Skeletal muscle tissue (tissue), 4 donors: ENCODE data around the gene KCND2. TPM values are rescaled to one million over a fixed set of nuclear protein-coding genes. Genes with fewer than 3 reads are reported as not detected.
"Not testable (repeated sequence)": the region's sequence is repeated elsewhere in the genome, so short reads cannot be mapped to it uniquely, and the experiment has no call there.

Source experiments
- H3K27ac ChIP-seq: one replicate; pipeline ENCODE4 v1.7.0; 2013; ENCODE audit warnings: mild to moderate bottlenecking, low read depth, low read length, inconsistent platforms
- H3K27me3 ChIP-seq, 3 donors: one replicate each; pipeline ENCODE4 v1.7.0; 2013; ENCODE audit warnings: low read length in 3 of 3; ENCODE audit not compliant: control insufficient read depth in 3 of 3, insufficient read depth in 3 of 3
- H3K36me3 ChIP-seq, 3 donors: one replicate each; pipeline ENCODE4 v1.7.0; 2013; ENCODE audit warnings: low read length in 3 of 3; ENCODE audit not compliant: control insufficient read depth in 3 of 3, insufficient read depth in 3 of 3
- H3K4me1 ChIP-seq, 3 donors: one replicate each; pipeline ENCODE4 v1.7.0; 2013; ENCODE audit warnings: low read length in 3 of 3, mild to moderate bottlenecking in 3 of 3; ENCODE audit not compliant: control insufficient read depth in 3 of 3, insufficient read depth in 3 of 3
- H3K4me3 ChIP-seq, 3 donors: one replicate each; pipeline ENCODE4 v1.7.0; 2013; ENCODE audit warnings: low read length in 3 of 3
- H3K9ac ChIP-seq, 3 donors: one replicate each; pipeline ENCODE4 v1.7.0; 2013; ENCODE audit warnings: low read length in 3 of 3, mild to moderate bottlenecking in 3 of 3, moderate library complexity in 2 of 3, low read depth in 1 of 3
- H3K9me3 ChIP-seq, 3 donors: one replicate each; pipeline ENCODE4 v1.7.0; 2013; ENCODE audit warnings: low read length in 3 of 3; ENCODE audit not compliant: control insufficient read depth in 3 of 3
- total RNA-seq: library from RNA; depleted of rRNA; stranded (reverse); fragments of >200 nt; gene quantifications from one replicate; pipeline ENCODE4 v1.2.3, GENCODE V29; 2014
- donor health status: Osteomylitis.

The KCND2 gene
- total RNA-seq, 1 donor from 2014 or later: 2.6 TPM

DNA sequence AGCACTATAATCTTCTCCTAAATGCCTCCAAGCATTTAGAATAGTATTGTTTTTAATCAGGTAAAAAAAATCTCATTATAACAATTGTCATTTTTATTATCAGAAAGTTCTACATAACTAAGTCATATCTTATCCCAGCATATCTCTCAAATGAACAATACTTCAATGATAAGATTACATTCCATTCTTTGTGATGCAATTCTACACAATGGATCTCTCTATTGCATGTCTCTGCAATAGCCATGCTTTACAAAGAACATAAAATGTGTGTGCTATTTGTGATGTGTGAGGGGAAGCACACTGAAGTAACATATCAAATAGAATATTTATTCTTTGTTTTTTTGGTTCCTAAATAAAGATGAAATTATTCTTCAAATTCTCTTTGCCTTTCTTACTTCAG, 389.3 kb downstream of the KCND2 start:
- Histone ChIP-seq H3K4me1 (no peaks in the 10 kb centered on the region), H3K9ac (no peak overlapping the region), H3K4me3 (no peak overlapping the region), H3K36me3 (no peaks in the 10 kb centered on the region), H3K27me3 (no peaks in the 10 kb centered on the region), H3K9me3 (no peaks in the 10 kb centered on the region), H3K27ac (no peak overlapping the region)

- H3K9me3 ChIP-seq: no peaks in the 10 kb centered on the region
- no peak overlapping the region for H3K27ac ChIP-seq
- no peaks in the 10 kb centered on the region for H3K36me3 ChIP-seq
- no peaks in the 10 kb centered on the region for H3K27me3 ChIP-seq
- no peak overlapping the region for H3K4me3 ChIP-seq
- H3K9ac ChIP-seq: no peak overlapping the region
- no peaks in the 10 kb centered on the region for H3K4me1 ChIP-seq
Measured at GRCh38 chr7:120665068-120665467, 392.1 kb downstream of the KCND2 start.

GRCh38 chr7:120675076-120675475, 402.1 kb downstream of the KCND2 start:
- no peak overlapping the region for H3K27ac ChIP-seq
- no peak overlapping the region for H3K9ac ChIP-seq
- H3K9me3 ChIP-seq: no peaks in the 10 kb centered on the region
- H3K4me1 ChIP-seq: no peaks in the 10 kb centered on the region
- no peaks in the 10 kb centered on the region for H3K36me3 ChIP-seq
- H3K27me3 ChIP-seq: no peaks in the 10 kb centered on the region
- H3K4me3 ChIP-seq: no peak overlapping the region

DNA sequence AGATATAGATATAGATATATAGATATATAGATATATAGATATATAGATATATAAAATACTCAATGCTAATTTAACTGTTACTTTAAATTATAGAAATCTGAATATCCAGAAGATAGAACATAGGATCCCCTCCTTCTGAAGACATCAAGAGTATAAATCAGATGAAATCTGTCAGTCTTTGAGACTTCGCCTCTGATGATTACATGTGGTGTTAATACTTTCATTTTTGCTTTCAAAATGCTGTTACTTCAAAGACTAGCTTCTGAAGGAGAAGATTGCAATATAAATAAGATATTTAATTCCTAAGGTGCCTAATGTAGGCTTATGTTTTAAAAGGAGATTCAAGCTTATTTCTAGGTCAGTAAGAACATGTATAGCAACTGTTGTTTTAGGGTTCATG, 404.6 kb downstream of the KCND2 start:
- H3K4me3 ChIP-seq: no peak overlapping the region
- no peaks in the 10 kb centered on the region for H3K4me1 ChIP-seq
- no peak overlapping the region for H3K27ac ChIP-seq
- no peaks in the 10 kb centered on the region for H3K9me3 ChIP-seq
- H3K36me3 ChIP-seq: no peaks in the 10 kb centered on the region
- H3K9ac ChIP-seq: no peak overlapping the region
- no peaks in the 10 kb centered on the region for H3K27me3 ChIP-seq

DNA sequence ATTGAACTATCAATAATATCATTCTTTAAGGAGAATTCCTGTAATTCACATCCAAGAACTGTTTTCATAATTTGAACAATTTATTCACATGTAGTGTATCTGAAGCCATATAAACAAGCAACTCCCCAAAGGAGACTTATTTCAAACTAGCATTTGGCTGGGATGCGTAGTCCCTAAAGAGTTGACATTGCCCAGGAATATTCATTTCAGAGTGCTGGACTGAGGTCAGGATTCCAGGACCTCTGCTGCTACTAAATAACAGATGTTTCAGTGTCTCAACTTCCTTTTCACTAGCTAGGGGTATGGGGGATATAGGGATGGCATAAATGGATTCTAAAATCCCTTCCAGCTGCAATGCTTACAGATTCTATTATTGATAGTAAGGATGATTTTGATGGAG, 408.0 kb downstream of the KCND2 start:
- H3K9ac ChIP-seq: no peak overlapping the region
- no peaks in the 10 kb centered on the region for H3K36me3 ChIP-seq
- no peaks in the 10 kb centered on the region for H3K4me1 ChIP-seq
- H3K27me3 ChIP-seq: no peaks in the 10 kb centered on the region
- no peak overlapping the region for H3K4me3 ChIP-seq
- no peaks in the 10 kb centered on the region for H3K9me3 ChIP-seq
- H3K27ac ChIP-seq: no peak overlapping the region

GRCh38 chr7:120684463-120684862, 411.5 kb downstream of the KCND2 start:
- no peaks in the 10 kb centered on the region for H3K27me3 ChIP-seq
- H3K4me1 ChIP-seq: no peaks in the 10 kb centered on the region
- H3K27ac ChIP-seq: no peak overlapping the region
- H3K4me3 ChIP-seq: no peak overlapping the region
- no peaks in the 10 kb centered on the region for H3K36me3 ChIP-seq
- H3K9ac ChIP-seq: no peak overlapping the region
- H3K9me3 ChIP-seq: no peaks in the 10 kb centered on the region

DNA sequence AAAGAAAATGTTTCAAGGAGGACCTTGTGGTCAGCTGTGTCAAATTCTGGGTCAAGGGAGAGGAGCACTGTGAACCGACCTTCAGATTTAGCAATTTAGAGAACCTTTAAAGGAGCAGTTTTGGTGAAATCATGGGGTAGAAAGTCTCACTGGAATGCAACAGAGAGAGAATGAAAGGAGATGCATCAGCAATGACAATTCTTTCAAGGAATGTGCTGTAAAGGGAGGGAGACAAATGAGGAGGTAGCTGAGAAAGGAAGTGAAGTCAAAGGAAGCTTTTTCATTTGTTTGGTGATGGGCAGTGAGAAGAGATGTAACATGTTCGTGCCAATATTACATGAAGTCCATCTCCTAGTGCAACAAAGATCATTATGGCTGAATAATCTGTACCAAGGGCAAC, 418.9 kb downstream of the KCND2 start:
- no peaks in the 10 kb centered on the region for H3K9me3 ChIP-seq
- H3K4me1 ChIP-seq: no peaks in the 10 kb centered on the region
- no peak overlapping the region for H3K4me3 ChIP-seq
- H3K9ac ChIP-seq: no peak overlapping the region
- no peaks in the 10 kb centered on the region for H3K27me3 ChIP-seq
- no peak overlapping the region for H3K27ac ChIP-seq
- no peaks in the 10 kb centered on the region for H3K36me3 ChIP-seq

- H3K27me3 ChIP-seq: no peaks in the 10 kb centered on the region
- H3K36me3 ChIP-seq: no peaks in the 10 kb centered on the region
- no peak overlapping the region for H3K9ac ChIP-seq
- no peak overlapping the region for H3K4me3 ChIP-seq
- H3K27ac ChIP-seq: no peak overlapping the region
- H3K9me3 ChIP-seq: no peaks in the 10 kb centered on the region
- H3K4me1 ChIP-seq: no peaks in the 10 kb centered on the region
Measured at GRCh38 chr7:120695848-120696247, 422.9 kb downstream of the KCND2 start.

DNA sequence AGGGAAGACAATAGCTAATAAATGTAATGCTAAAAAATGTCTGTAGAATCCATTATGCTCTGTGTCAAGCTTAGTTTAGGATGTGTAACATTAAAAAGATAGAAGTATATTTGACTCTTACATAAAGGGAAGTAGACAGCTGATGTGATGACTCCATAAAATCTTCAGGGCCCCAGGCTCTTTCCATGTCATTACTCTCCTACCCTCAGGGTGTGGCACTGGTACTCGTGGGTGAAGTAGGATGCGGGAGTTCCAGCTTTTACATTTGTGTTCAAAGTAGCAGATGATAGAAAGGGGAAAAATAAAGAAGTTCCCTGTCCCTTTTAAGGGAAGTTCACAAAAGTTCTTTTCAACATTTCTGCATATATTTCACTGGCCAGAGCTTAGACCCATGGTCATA, 427.8 kb downstream of the KCND2 start:
- Histone ChIP-seq H3K36me3 (no peaks in the 10 kb centered on the region), H3K9me3 (peaks cover 0 to 2% (median 0%) of the 10 kb centered on the region in 3 donors), H3K4me3 (no peak overlapping the region), H3K27me3 (no peaks in the 10 kb centered on the region), H3K27ac (no peak overlapping the region), H3K9ac (no peak overlapping the region), H3K4me1 (no peaks in the 10 kb centered on the region)

DNA sequence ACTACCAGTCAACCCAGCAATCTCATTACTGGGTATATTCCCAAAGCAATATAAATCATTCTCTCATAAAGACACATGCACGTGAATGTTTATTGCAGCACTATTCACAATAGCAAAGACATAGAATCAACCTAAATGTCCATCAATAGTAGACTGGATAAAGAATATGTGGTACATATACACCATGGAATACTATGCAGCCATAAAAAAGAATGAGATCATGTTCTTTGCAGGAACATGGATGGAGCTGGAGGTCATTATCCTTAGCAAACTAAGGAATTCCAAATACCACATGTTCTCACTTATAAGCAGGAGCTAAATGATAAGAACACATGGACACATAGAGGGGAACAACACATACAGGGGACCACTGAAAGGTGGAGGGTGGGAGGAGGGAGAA, 429.4 kb downstream of the KCND2 start:
- H3K27ac ChIP-seq, H3K27me3 ChIP-seq, H3K4me1 ChIP-seq, H3K36me3 ChIP-seq, H3K9me3 ChIP-seq, H3K4me3 ChIP-seq, H3K9ac ChIP-seq: not testable (repeated sequence)
